Panc1 (cell line): ENCODE results near the gene SSH2.

Experiments
- REST ChIP-seq, 2 experiments: IDR thresholded peaks; 2 replicates each; pipeline ENCODE4 v1.6.1; 2011 to 2012; ENCODE audit warnings: low read depth in 2 of 2, control low read depth in 1 of 2, low read length in 1 of 2, mild to moderate bottlenecking in 1 of 2, moderate library complexity in 1 of 2; ENCODE audit not compliant: insufficient read depth in 1 of 2
- TF ChIP-seq, protein P1 (sequence below): fragments of 450-650 bp; IDR thresholded peaks from 2 replicates; pipeline ENCODE4 v1.5.1; 2017; ENCODE audit warnings: mild to moderate bottlenecking

GRCh38 chr17:29776026-29776425, 154.0 kb downstream of the SSH2 start:
- TF ChIP-seq, protein P1, sequence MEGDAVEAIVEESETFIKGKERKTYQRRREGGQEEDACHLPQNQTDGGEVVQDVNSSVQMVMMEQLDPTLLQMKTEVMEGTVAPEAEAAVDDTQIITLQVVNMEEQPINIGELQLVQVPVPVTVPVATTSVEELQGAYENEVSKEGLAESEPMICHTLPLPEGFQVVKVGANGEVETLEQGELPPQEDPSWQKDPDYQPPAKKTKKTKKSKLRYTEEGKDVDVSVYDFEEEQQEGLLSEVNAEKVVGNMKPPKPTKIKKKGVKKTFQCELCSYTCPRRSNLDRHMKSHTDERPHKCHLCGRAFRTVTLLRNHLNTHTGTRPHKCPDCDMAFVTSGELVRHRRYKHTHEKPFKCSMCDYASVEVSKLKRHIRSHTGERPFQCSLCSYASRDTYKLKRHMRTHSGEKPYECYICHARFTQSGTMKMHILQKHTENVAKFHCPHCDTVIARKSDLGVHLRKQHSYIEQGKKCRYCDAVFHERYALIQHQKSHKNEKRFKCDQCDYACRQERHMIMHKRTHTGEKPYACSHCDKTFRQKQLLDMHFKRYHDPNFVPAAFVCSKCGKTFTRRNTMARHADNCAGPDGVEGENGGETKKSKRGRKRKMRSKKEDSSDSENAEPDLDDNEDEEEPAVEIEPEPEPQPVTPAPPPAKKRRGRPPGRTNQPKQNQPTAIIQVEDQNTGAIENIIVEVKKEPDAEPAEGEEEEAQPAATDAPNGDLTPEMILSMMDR = no peak
- TF ChIP-seq REST (IDR thresholded peaks at IDR 0.05; ENCODE audit: insufficient read depth in 1 of 2, low read depth in 2 of 2, low read length in 1 of 2) = no peak
